GM12891 (cell line): Measurements from ENCODE around the gene WASL.
A peak's percentile ranks its signal among the peaks of the same experiment; 100 is the strongest.
"Not testable (repeated sequence)": the region's sequence is repeated elsewhere in the genome, so short reads cannot be mapped to it uniquely, and the experiment has no call there.

ENCODE experiments used
- DNase-seq: peaks from one replicate; pipeline ENCODE4 v3.0.0; 2011; ENCODE audit warnings: low spot score; ENCODE audit not compliant: insufficient read length
- FAIRE-seq: peaks from 2 replicates; lab custom pipeline; 2011; peaks lifted over from hg19 to GRCh38; lab: Jason Lieb, UNC
- PAX5 ChIP-seq: IDR thresholded peaks from 2 replicates; pipeline ENCODE4 v1.6.1; 2011; ENCODE audit warnings: low read length, moderate library complexity, mild to moderate bottlenecking; ENCODE audit not compliant: insufficient read depth, severe bottlenecking
- POLR2A ChIP-seq: IDR thresholded peaks from 2 replicates; pipeline ENCODE4 v1.6.1; 2011; ENCODE audit warnings: low read depth, low read length, control low read depth
- POLR2AphosphoS5 ChIP-seq: IDR thresholded peaks from 2 replicates; pipeline ENCODE4 v1.6.1; 2011; ENCODE audit warnings: low read depth, low read length, control low read depth
- POU2F2 ChIP-seq: IDR thresholded peaks from 2 replicates; pipeline ENCODE4 v1.6.1; 2011; ENCODE audit warnings: low read depth, mild to moderate bottlenecking, control low read depth, low read length, moderate library complexity
- SPI1 ChIP-seq: IDR thresholded peaks from 2 replicates; pipeline ENCODE4 v1.6.1; 2011; ENCODE audit warnings: low read depth, low read length, control low read depth
- TAF1 ChIP-seq: IDR thresholded peaks from 2 replicates; pipeline ENCODE4 v1.6.1; 2011; ENCODE audit warnings: low read depth, low read length, control low read depth

WASL gene

DNA sequence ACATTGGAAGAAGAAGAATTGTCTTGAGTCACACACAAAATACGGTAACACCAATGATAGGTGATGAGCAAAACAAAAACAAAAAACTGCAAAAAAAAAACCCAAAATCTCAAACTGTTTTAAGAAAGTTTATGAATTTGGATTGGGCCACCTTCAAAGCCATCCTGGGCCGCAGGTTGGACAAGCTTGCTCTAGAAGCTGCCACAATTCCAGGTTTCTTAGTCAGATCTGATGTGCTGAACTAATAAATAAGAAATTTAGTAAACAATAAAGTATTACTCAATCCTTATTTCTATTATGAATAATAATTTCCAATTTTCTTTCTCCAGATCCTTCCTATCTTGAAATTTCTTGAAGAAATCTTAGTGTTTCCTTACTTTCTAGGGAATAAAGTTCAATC, 10.0 kb downstream of the WASL start:
- FAIRE-seq (no peak), DNase-seq (no peak)
- TF ChIP-seq POU2F2 = no peak
- TF ChIP-seq POLR2AphosphoS5 = no peak
- no peak for TF ChIP-seq TAF1
- TF ChIP-seq POLR2A = no peak
- no peak for TF ChIP-seq SPI1

DNA sequence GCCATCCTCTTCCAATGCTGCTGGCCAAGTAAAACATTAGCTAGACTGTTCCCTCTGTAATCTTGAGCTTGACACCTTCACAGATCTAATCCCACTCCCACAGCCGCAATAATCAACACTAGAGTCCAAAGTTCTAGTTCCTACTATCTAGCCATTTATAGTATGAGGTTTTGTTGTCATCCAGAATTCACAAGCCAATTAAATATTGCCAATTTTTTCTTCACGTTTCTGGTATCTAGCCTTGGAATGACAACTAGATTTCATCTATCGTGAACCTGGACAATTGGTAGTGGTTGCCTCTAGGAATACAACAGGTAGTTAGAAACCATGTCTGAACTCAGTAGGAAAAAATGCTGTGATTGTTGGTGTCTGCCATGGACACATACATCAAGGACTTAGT, 10.4 kb downstream of the WASL start:
- DNase-seq (no peak), FAIRE-seq (no peak)
- no peak for TF ChIP-seq PAX5
- TF ChIP-seq POU2F2 = no peak
- no peak for TF ChIP-seq POLR2AphosphoS5
- no peak for TF ChIP-seq TAF1
- no peak for TF ChIP-seq SPI1

GRCh38 chr7:123737168-123737674, 11.6 kb downstream of the WASL start:
- DNase-seq, FAIRE-seq: not testable (repeated sequence)

DNA sequence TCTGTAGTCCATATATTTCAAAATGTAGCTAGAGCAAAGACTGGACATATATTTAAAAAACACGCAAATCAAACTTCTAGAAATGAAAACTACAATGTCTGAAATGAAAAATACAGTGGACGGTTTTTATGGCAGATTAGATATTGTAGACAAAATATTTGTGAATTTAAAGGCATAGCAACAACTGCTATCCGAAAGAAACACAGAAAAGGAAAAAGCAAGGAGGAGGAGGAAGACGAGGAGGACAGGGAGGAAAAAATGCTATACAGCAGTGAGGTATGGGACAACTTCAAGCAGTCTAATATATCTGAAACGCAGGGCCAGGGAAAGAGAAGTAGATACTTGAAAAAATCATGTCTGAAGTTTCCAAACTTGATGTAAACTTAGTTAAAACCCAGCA, 13.3 kb downstream of the WASL start:
- FAIRE-seq = no peak
- no peak for TF ChIP-seq POLR2A
- TF ChIP-seq POU2F2 = no peak
- no peak for TF ChIP-seq SPI1
- no peak for TF ChIP-seq TAF1
- no peak for TF ChIP-seq PAX5
- TF ChIP-seq POLR2AphosphoS5 = no peak
- DNase-seq = no peak

- FAIRE-seq (no peak), DNase-seq (no peak)
- no peak for TF ChIP-seq POU2F2
- TF ChIP-seq SPI1 = no peak
- no peak for TF ChIP-seq TAF1
- no peak for TF ChIP-seq POLR2A
- TF ChIP-seq POLR2AphosphoS5 = no peak
- TF ChIP-seq PAX5 = no peak
These were observed 14.3 kb downstream of the WASL start for GRCh38 chr7:123734498-123734897.

GRCh38 chr7:123732413-123733091, 16.3 kb downstream of the WASL start:
- no peak for TF ChIP-seq POU2F2
- TF ChIP-seq PAX5 = no peak
- TF ChIP-seq POLR2A = no peak
- TF ChIP-seq POLR2AphosphoS5 = no peak
- TF ChIP-seq SPI1 = no peak
- TF ChIP-seq TAF1 = no peak
- no peak for FAIRE-seq
- DNase-seq = no peak

DNA sequence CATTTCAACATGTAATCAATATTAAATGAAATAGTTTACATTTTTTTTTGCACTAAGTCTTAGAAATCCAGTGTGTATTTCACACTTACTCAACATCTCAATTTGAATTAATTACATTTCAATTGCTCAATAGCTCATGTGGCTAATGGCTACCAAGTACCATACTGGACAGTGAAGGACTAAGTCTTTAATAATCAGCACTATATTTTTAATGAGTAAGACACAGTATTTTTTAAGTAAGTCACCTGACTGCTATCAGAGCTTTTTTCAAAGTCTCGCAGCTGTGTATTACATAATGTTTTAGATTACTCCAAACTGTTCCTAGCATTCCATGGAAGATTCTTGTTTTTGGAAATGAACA, 19.6 kb downstream of the WASL start:
- TF ChIP-seq SPI1 (no peak), TAF1 (no peak)
- no peak for FAIRE-seq

DNA sequence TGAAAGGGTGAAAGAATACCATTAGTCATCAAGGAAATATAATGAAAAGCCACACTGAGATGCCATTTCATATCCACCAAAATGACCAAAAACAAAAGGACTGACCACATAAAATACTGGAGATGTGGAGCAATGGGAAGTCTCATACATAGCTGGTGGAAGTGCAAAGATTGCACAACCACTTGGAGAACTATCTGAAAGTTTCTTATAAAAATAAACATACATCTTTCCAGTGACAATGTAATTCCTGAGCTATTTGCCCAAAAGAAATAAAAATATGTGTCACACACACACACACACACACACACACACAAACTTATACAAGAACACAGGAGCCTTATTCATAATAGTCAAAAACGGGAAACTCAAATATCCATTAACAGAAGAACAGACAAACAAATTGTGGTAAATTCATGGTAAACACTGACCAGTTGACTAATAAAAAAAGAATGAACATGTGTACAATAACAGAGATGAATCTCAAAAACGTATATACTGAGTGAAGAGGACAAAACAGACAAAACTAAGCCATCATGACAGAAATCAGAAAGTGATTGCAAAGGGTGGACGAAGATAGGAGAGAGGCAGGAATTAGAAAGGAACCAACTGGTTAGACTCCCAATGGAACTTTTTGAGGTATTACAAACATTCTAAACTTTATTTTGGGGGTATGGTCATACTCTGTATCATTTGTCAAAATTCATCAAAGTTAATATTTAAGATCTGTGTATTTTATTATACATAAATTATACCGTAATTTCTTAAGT, 21.5 kb downstream of the WASL start:
- DNase-seq (no peak), FAIRE-seq (no peak)
- no peak for TF ChIP-seq SPI1
- TF ChIP-seq POU2F2 = no peak
- no peak for TF ChIP-seq POLR2AphosphoS5
- no peak for TF ChIP-seq POLR2A
- no peak for TF ChIP-seq TAF1
- no peak for TF ChIP-seq PAX5

More for the DNA sequence above, 19.6 kb downstream of the WASL start:
- no peak for DNase-seq

DNA sequence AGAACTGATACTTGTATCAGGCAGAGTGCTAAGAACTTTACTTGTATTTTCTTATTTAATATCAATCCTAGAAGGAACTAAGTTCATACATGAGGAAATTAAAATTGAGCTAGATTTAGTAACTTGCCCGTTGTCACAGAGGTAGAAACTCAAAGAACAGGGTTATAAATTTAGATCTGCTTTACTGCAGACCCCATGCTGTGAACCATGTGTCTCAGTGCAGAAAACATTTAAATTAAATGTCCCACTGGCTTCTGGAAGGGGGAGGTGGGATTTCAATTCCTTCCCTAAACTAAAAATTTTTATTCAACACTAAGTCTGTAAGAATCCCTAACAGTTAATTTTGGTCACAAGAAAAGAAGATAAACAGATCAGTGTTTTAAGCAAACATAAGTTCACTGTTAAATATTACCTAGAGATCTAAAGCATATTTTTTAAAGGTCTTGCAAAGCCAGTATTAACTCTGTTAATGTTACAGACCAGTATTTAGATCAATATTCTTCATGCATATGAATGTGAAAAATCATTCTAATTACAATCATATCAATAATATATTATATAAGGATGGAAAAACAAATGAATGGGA, 23.1 kb downstream of the WASL start:
- DNase-seq (no peak), FAIRE-seq (no peak)
- TF ChIP-seq POU2F2 (no peak), TAF1 (no peak), POLR2AphosphoS5 (no peak), SPI1 (no peak), PAX5 (no peak), POLR2A (no peak)

- no peak for DNase-seq
- no peak for FAIRE-seq
- TF ChIP-seq POLR2AphosphoS5 = no peak
- TF ChIP-seq SPI1 = peak; percentile 26; the same call in 1 of the 2 replicates
These were observed 24.0 kb downstream of the WASL start for GRCh38 chr7:123724817-123725253.
